Measurements from ENCODE around the gene TM4SF1. TPM values are rescaled to one million over a fixed set of nuclear protein-coding genes. Genes with fewer than 3 reads are reported as not detected.

Gene TM4SF1
- total and polyA plus RNA-seq, 12 donors = 31.5 to 164 (median 63.2) TPM

GRCh38 chr3:149333176-149333859 lies 44.1 kb downstream of the TM4SF1 start, which contains the start of gene TM4SF18:
Gene TM4SF18, minus strand, starts transcription at chr3:149333636. Its CDS starts 254 bp downstream, at chr3:149333382.
- no peaks in the 10 kb centered on the region for H3K27me3 ChIP-seq
- H3K4me3 ChIP-seq = peak within 1 kb of the TSS in 1 of 4 donors; percentile 32
- TF ChIP-seq POLR2A (IDR thresholded peaks at IDR 0.05) = no peak
- no peak for TF ChIP-seq CTCF (IDR thresholded peaks at IDR 0.05)
- 56 to 64% (median 60%) methylated on average over 11 of the region's 11 CpGs for WGBS, 4 donors
- peak within 1 kb of the TSS in 2 of 5 donors; percentile 9 to 71 for H3K27ac ChIP-seq
- H3K9me3 ChIP-seq (replicated peaks in 1 of 3) = no peaks in the 10 kb centered on the region
- intact Hi-C loops (cut with DNase I) = no loop called here
- no peaks in the 10 kb centered on the region for H3K4me1 ChIP-seq (replicated peaks in 1 of 2)
- no peaks in the 10 kb centered on the region for H3K36me3 ChIP-seq (replicated peaks in 1 of 2)
- DNase-seq = no peak

GRCh38 chr3:149332771-149333170 lies 44.7 kb downstream of the TM4SF1 start:
- Histone ChIP-seq H3K36me3 (replicated peaks in 1 of 2) (no peaks in the 10 kb centered on the region), H3K4me3 (peak overlapping the region in 1 of 4 donors; percentile 32), H3K27me3 (no peaks in the 10 kb centered on the region), H3K27ac (peak overlapping the region in 2 of 5 donors; percentile 9 to 71), H3K9me3 (replicated peaks in 1 of 3) (no peaks in the 10 kb centered on the region), H3K4me1 (replicated peaks in 1 of 2) (no peaks in the 10 kb centered on the region)
- intact Hi-C loops (cut with DNase I) = no loop called here
- TF ChIP-seq CTCF (IDR thresholded peaks at IDR 0.05) (no peak), POLR2A (IDR thresholded peaks at IDR 0.05) (no peak)
- no peak for DNase-seq

- H3K36me3 ChIP-seq (replicated peaks in 1 of 2) = no peaks in the 10 kb centered on the region
- 0 to 7% (median 4%) methylated on average over 1 of the region's 1 CpG for WGBS, 4 donors
- TF ChIP-seq CTCF (IDR thresholded peaks at IDR 0.05) (no peak), POLR2A (IDR thresholded peaks at IDR 0.05) (no peak)
- DNase-seq = no peak
- H3K9me3 ChIP-seq (replicated peaks in 1 of 3) = no peaks in the 10 kb centered on the region
- H3K27ac ChIP-seq = peak overlapping the region in 2 of 5 donors; percentile 9 to 71
- H3K4me1 ChIP-seq (replicated peaks in 1 of 2) = no peaks in the 10 kb centered on the region
- H3K4me3 ChIP-seq = peak overlapping the region in 1 of 4 donors; percentile 32
- H3K27me3 ChIP-seq = no peaks in the 10 kb centered on the region
- intact Hi-C loops (cut with DNase I) = no loop called here
Measured at GRCh38 chr3:149332227-149332765, 45.2 kb downstream of the TM4SF1 start.

- WGBS, 4 donors = 61 to 66% (median 65%) methylated on average over 2 of the region's 2 CpGs
- peak overlapping the region in 1 of 4 donors; percentile 32 for H3K4me3 ChIP-seq
- no peaks in the 10 kb centered on the region for H3K36me3 ChIP-seq (replicated peaks in 1 of 2)
- intact Hi-C loops (cut with DNase I) = no loop called here
- H3K27me3 ChIP-seq = no peaks in the 10 kb centered on the region
- no peak for DNase-seq
- no peak overlapping the region for H3K27ac ChIP-seq
- H3K9me3 ChIP-seq (replicated peaks in 1 of 3) = no peaks in the 10 kb centered on the region
- H3K4me1 ChIP-seq (replicated peaks in 1 of 2) = no peaks in the 10 kb centered on the region
- TF ChIP-seq CTCF (IDR thresholded peaks at IDR 0.05) (no peak), POLR2A (IDR thresholded peaks at IDR 0.05) (no peak)
Measured at GRCh38 chr3:149331396-149331795, 46.1 kb downstream of the TM4SF1 start.
